Ovary (tissue), 9 donors: ENCODE measurements around the gene NLGN1. TPM values are rescaled to one million over a fixed set of nuclear protein-coding genes. Genes with fewer than 3 reads are reported as not detected.

Source experiments
- DNase-seq, 5 donors: peaks; one replicate each; pipeline ENCODE4 v3.0.0-alpha.2; 2019 to 2020
- H3K27ac ChIP-seq, 2 donors: fragments of 200-600 bp; one replicate each; pipeline versions ENCODE4 v1.5.1 to v1.8.0; 2019 to 2022
- H3K27me3 ChIP-seq: fragments of 200-600 bp; one replicate; pipeline ENCODE4 v1.8.0; 2022
- H3K36me3 ChIP-seq: fragments of 200-600 bp; sonication (generic); one replicate; pipeline ENCODE4 v1.5.1; 2019
- H3K4me1 ChIP-seq: one replicate; pipeline ENCODE4 v1.8.1; 2013; ENCODE audit warnings: mild to moderate bottlenecking, moderate library complexity; ENCODE audit not compliant: insufficient read depth
- H3K4me3 ChIP-seq: fragments of 200-600 bp; sonication (generic); one replicate; pipeline ENCODE4 v1.5.1; 2017
- H3K9me3 ChIP-seq, 2 donors: fragments of 200-600 bp in 1 of 2; sonication (generic) in 1 of 2; one replicate each; pipeline versions ENCODE4 v1.5.1 to v1.8.1; 2013 to 2019; ENCODE audit warnings: mild to moderate bottlenecking in 1 of 2, moderate library complexity in 1 of 2
- EP300 ChIP-seq: sonication (generic); formaldehyde crosslinking; IDR thresholded peaks from one replicate; pipeline ENCODE4 v1.6.1; 2017; ENCODE audit warnings: antibody characterized with exemption
- POLR2A ChIP-seq: fragments of 450-650 bp; IDR thresholded peaks from one replicate; pipeline ENCODE4 v1.6.1; 2017; ENCODE audit warnings: antibody characterized with exemption, mild to moderate bottlenecking, moderate library complexity
- whole genome bisulfite sequencing, 3 donors: extraction: QIAGEN DNeasy Blood & Tissue Kit in 1 of 3; methylation state at CpG; one replicate each; pipeline versions ENCODE4 v1.1.5 to v1.1.7; 2013 to 2017; 5-methylcytosine and 5-hydroxymethylcytosine counted together
- intact Hi-C, 4 donors: fragments of 100-400 bp; cut with DNase I; formaldehyde crosslinking; loops; one replicate each; pipeline versions ENCODE4 v1.11.0 to v1.15.1; 2022 to 2023
- polyA plus RNA-seq, 2 donors: library from polyadenylated mRNA; stranded (reverse); fragments of 200-250 nt in 1 of 2; fragments of 350-450 nt in 1 of 2; fragmentation: Illumina TruSeq in 1 of 2; extraction: RNeasy Lipid Tissue Mini Kit (QIAGEN cat#74804) in 1 of 2; gene quantifications; one replicate each; pipeline ENCODE4 v1.2.3, GENCODE V29; 2013 to 2014
- total RNA-seq, 7 donors: library from RNA; depleted of rRNA in 2 of 7; stranded (reverse); fragments of >200 nt in 2 of 7; fragmentation: NEBNext Ultra II Directional in 3 of 7; extraction: Animal tissue kit (Norgen Biotek cat#: 25700) in 3 of 7; gene quantifications; one replicate each; pipeline versions ENCODE4 v1.1.0 to v1.2.4, GENCODE V29; 2016 to 2023
- TF ChIP-seq, protein P1 (sequence below), 3 donors: fragments of 450-650 bp in 2 of 3; fragments of 200-600 bp in 1 of 3; IDR thresholded peaks; one replicate each; pipeline versions ENCODE4 v1.5.1 to v1.8.0; 2016 to 2022; ENCODE audit warnings: antibody characterized with exemption in 3 of 3, mild to moderate bottlenecking in 1 of 3
- donor health status: DM: no; HTN: no; CAD: no; lungs with moderate emphysema.
- donor health status: DM: no; HTN: no; CAD: no.
- donor health status: Bipolar disorder and iron deficiency.
- donor health status: DM: yes; HTN: yes; CAD: no.
- donor health status: DM: no; HTN: no; CAD: no.
- donor health status: DM: yes; HTN: yes; CAD: no.

NLGN1 gene
- total and polyA plus RNA-seq, 9 donors, result 1.2 to 7.7 (median 4.6) TPM

DNA sequence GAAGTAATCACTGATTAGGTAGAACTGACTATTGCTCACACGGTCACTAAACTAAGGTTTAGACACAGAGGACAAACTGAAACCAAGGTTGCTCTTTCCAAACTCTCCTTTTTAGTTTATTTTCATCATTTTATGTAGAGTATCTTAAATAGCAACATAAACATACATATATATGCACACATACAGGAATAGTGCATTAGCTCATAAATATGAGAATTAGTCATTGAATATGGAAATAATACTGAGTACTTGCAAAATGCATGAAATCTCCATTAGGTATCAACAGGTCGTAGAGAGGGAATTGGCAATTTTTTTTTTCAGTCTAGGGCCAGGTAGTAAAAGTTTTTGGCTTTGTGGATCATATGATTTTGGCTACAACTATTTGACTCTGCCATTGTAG is 557.1 kb downstream of the NLGN1 start:
- intact Hi-C loops, result no loop called here

DNA sequence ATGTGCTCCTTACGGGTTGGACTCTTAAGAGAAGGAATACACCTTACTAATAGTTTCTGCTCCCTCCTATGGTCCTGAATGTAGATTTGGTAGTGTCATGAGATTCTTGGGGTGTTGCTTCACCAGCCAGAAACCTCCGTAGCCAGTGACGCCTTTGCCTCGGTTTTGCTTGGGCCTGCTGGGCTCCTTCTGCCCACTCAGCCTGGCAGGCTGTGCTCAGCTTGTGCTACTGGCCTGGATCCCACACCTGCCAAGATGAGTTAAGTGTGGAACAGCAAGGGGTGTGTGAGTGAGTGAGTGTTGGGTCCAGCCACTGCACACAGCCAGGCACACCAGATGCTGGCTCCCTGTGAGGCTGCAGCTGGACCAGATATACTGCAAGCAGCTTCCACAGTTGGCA is 560.1 kb downstream of the NLGN1 start:
- Histone ChIP-seq H3K4me1 (no peaks in the 10 kb centered on the region), H3K36me3 (no peaks in the 10 kb centered on the region), H3K4me3 (no peak overlapping the region), H3K27ac (no peak overlapping the region), H3K27me3 (no peaks in the 10 kb centered on the region), H3K9me3 (no peaks in the 10 kb centered on the region)
- no peak for DNase-seq
- intact Hi-C loops, result no loop called here
- TF ChIP-seq POLR2A (no peak), EP300 (no peak)
- TF ChIP-seq, protein P1, sequence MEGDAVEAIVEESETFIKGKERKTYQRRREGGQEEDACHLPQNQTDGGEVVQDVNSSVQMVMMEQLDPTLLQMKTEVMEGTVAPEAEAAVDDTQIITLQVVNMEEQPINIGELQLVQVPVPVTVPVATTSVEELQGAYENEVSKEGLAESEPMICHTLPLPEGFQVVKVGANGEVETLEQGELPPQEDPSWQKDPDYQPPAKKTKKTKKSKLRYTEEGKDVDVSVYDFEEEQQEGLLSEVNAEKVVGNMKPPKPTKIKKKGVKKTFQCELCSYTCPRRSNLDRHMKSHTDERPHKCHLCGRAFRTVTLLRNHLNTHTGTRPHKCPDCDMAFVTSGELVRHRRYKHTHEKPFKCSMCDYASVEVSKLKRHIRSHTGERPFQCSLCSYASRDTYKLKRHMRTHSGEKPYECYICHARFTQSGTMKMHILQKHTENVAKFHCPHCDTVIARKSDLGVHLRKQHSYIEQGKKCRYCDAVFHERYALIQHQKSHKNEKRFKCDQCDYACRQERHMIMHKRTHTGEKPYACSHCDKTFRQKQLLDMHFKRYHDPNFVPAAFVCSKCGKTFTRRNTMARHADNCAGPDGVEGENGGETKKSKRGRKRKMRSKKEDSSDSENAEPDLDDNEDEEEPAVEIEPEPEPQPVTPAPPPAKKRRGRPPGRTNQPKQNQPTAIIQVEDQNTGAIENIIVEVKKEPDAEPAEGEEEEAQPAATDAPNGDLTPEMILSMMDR (IDR thresholded peaks at IDR 0.05), result no peak
- WGBS, 3 donors, result 86 to 98% (median 93%) methylated on average over 4 of the region's 4 CpGs

More for the DNA sequence above, 557.1 kb downstream of the NLGN1 start:
- no peaks in the 10 kb centered on the region for H3K36me3 ChIP-seq
- no peaks in the 10 kb centered on the region for H3K27me3 ChIP-seq
- WGBS, 3 donors, result 93 to 100% (median 93%) methylated on average over 2 of the region's 2 CpGs
- no peak overlapping the region for H3K27ac ChIP-seq
- TF ChIP-seq, protein P1 (IDR thresholded peaks at IDR 0.05), result no peak
- TF ChIP-seq POLR2A (no peak), EP300 (no peak)
- no peak overlapping the region for H3K4me3 ChIP-seq
- no peak for DNase-seq
- H3K4me1 ChIP-seq, result no peaks in the 10 kb centered on the region
- H3K9me3 ChIP-seq, result no peaks in the 10 kb centered on the region

DNA sequence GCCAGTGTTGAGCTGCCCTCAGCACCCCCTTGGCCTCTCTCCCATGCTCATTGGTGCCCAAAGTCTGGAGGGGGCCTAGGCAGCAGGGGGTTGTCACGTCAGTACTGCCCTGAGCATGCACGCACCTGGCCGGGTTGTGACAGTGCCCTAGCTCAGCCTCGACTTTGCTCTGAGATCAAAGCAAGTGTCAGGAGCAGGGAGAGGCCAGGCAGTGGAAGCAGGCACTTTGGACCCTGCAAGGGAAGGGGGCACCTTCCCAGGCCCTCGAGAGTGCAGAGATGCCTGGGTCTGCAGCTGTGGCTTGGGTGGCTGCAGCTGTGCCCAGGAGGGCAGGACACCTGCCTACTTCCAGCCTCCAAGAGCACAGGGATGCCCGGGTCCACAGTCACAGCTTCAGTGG is 561.3 kb downstream of the NLGN1 start:
- TF ChIP-seq, protein P1 (IDR thresholded peaks at IDR 0.05), result no peak
- TF ChIP-seq EP300 (no peak), POLR2A (no peak)
- 86 to 96% (median 91%) methylated on average over 4 to 6 of the region's 6 CpGs for WGBS, 3 donors
- H3K4me1 ChIP-seq, result no peaks in the 10 kb centered on the region
- H3K36me3 ChIP-seq, result no peaks in the 10 kb centered on the region
- no peaks in the 10 kb centered on the region for H3K9me3 ChIP-seq
- intact Hi-C loops, result no loop called here
- no peak for DNase-seq
- H3K4me3 ChIP-seq, result no peak overlapping the region
- no peaks in the 10 kb centered on the region for H3K27me3 ChIP-seq
- no peak overlapping the region for H3K27ac ChIP-seq

DNA sequence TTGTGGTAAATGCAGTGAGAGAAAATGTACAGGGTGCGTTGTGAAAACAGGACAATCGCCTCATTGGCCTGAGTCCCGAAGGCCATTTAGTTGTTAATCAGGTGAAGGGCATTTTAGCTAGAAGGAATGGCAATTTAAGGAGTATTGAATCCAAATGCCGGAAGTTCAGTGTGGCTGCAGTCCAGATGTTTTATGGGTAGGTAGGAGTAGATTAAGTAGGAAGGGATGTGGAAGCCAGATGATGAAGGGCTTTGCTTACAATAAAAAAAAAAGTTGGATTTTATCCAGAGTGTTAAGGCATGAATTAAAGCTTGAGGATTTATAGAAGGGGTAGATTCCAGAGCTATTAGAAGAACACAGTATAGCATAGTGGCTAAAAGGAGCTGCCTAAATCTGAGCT is 572.7 kb downstream of the NLGN1 start:
- no peak overlapping the region for H3K4me3 ChIP-seq
- intact Hi-C loops, result no loop called here
- TF ChIP-seq POLR2A (no peak), EP300 (no peak)
- TF ChIP-seq, protein P1 (IDR thresholded peaks at IDR 0.05), result no peak

More for the DNA sequence above, 572.7 kb downstream of the NLGN1 start:
- H3K4me1 ChIP-seq, result no peaks in the 10 kb centered on the region
- no peak for DNase-seq
- WGBS, 3 donors, result 27 to 40% (median 30%) methylated on average over 4 of the region's 4 CpGs
- no peaks in the 10 kb centered on the region for H3K9me3 ChIP-seq
- H3K36me3 ChIP-seq, result no peaks in the 10 kb centered on the region
- H3K27me3 ChIP-seq, result no peaks in the 10 kb centered on the region
- no peak overlapping the region for H3K27ac ChIP-seq
